ENCODE data around the gene BFSP2. TPM values are rescaled to one million over a fixed set of nuclear protein-coding genes. Genes with fewer than 3 reads are reported as not detected.
"Not testable (repeated sequence)": the region's sequence is repeated elsewhere in the genome, so short reads cannot be mapped to it uniquely, and the experiment has no call there.

The BFSP2 gene
- total RNA-seq, 2 donors from 2014 or later, result not detected

- no peaks in the 10 kb centered on the region for H3K36me3 ChIP-seq
- H3K4me1 ChIP-seq, result no peaks in the 10 kb centered on the region
- no peak overlapping the region for H3K27ac ChIP-seq
- no peak for TF ChIP-seq CTCF (IDR thresholded peaks at IDR 0.05)
- H3K27me3 ChIP-seq, result no peaks in the 10 kb centered on the region
- no peaks in the 10 kb centered on the region for H3K9me3 ChIP-seq
- DNase-seq (ENCODE audit: low spot score), result no peak
- no peak overlapping the region for H3K4me3 ChIP-seq
Observed at GRCh38 chr3:133521946-133522345, 122.1 kb downstream of the BFSP2 start.

- DNase-seq (ENCODE audit: low spot score); H3K27ac ChIP-seq; H3K9me3 ChIP-seq; H3K27me3 ChIP-seq; H3K4me1 ChIP-seq; H3K36me3 ChIP-seq; H3K4me3 ChIP-seq: not testable (repeated sequence)
Observed at GRCh38 chr3:133523758-133524157, 123.9 kb downstream of the BFSP2 start.

Other genes starting within 250 kb of the BFSP2 start
- 100 to 1,000 TPM; 108 to 122 TPM for gene CDV3, start 173.6 kb downstream of the BFSP2 start, total RNA-seq